Measurements from ENCODE around the gene MPV17L2.

GRCh38 chr19:18203408-18203862, 10.4 kb downstream of the MPV17L2 start:
- TF ChIP-seq, protein P1, sequence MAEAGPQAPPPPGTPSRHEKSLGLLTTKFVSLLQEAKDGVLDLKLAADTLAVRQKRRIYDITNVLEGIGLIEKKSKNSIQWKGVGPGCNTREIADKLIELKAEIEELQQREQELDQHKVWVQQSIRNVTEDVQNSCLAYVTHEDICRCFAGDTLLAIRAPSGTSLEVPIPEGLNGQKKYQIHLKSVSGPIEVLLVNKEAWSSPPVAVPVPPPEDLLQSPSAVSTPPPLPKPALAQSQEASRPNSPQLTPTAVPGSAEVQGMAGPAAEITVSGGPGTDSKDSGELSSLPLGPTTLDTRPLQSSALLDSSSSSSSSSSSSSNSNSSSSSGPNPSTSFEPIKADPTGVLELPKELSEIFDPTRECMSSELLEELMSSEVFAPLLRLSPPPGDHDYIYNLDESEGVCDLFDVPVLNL (IDR thresholded peaks at IDR 0.05; ENCODE audit: low read depth, low read length) = no peak
- TF ChIP-seq CTCF (IDR thresholded peaks at IDR 0.05 in 2 of 3, conservative IDR thresholded peaks at IDR 0.05 in 1 of 3; ENCODE audit: control insufficient read depth in 2 of 3, extremely low read depth in 1 of 3, insufficient read depth in 1 of 3, low read depth in 3 of 3, low read length in 3 of 3) = no peak
- TF ChIP-seq POLR2AphosphoS5 (IDR thresholded peaks at IDR 0.05; ENCODE audit: low read length) = no peak
- no peak for TF ChIP-seq EGR1 (IDR thresholded peaks at IDR 0.05; ENCODE audit: borderline replicate concordance in 1 of 2, low read depth in 2 of 2, low read length in 2 of 2)
- no peak for TF ChIP-seq GABPA (IDR thresholded peaks at IDR 0.05; ENCODE audit: low read depth)
- TF ChIP-seq, protein P2, sequence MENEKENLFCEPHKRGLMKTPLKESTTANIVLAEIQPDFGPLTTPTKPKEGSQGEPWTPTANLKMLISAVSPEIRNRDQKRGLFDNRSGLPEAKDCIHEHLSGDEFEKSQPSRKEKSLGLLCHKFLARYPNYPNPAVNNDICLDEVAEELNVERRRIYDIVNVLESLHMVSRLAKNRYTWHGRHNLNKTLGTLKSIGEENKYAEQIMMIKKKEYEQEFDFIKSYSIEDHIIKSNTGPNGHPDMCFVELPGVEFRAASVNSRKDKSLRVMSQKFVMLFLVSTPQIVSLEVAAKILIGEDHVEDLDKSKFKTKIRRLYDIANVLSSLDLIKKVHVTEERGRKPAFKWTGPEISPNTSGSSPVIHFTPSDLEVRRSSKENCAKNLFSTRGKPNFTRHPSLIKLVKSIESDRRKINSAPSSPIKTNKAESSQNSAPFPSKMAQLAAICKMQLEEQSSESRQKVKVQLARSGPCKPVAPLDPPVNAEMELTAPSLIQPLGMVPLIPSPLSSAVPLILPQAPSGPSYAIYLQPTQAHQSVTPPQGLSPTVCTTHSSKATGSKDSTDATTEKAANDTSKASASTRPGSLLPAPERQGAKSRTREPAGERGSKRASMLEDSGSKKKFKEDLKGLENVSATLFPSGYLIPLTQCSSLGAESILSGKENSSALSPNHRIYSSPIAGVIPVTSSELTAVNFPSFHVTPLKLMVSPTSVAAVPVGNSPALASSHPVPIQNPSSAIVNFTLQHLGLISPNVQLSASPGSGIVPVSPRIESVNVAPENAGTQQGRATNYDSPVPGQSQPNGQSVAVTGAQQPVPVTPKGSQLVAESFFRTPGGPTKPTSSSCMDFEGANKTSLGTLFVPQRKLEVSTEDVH (IDR thresholded peaks at IDR 0.05; ENCODE audit: low read depth, partially characterized antibody) = no peak
- no peak for TF ChIP-seq RFX5 (IDR thresholded peaks at IDR 0.05; ENCODE audit: low read depth, low read length)
- TF ChIP-seq EED (IDR thresholded peaks at IDR 0.05; ENCODE audit: low read depth) = no peak
- TF ChIP-seq POLR2A (IDR thresholded peaks at IDR 0.05; ENCODE audit: low read depth, low read length) = no peak; the same call in 1 of the 2 replicates
- TF ChIP-seq, protein P3, sequence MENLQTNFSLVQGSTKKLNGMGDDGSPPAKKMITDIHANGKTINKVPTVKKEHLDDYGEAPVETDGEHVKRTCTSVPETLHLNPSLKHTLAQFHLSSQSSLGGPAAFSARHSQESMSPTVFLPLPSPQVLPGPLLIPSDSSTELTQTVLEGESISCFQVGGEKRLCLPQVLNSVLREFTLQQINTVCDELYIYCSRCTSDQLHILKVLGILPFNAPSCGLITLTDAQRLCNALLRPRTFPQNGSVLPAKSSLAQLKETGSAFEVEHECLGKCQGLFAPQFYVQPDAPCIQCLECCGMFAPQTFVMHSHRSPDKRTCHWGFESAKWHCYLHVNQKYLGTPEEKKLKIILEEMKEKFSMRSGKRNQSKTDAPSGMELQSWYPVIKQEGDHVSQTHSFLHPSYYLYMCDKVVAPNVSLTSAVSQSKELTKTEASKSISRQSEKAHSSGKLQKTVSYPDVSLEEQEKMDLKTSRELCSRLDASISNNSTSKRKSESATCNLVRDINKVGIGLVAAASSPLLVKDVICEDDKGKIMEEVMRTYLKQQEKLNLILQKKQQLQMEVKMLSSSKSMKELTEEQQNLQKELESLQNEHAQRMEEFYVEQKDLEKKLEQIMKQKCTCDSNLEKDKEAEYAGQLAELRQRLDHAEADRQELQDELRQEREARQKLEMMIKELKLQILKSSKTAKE (IDR thresholded peaks at IDR 0.05; ENCODE audit: low read depth, poor library complexity, severe bottlenecking) = no peak
- TF ChIP-seq MXI1 (IDR thresholded peaks at IDR 0.05; ENCODE audit: low read depth, low read length) = no peak
- no peak for TF ChIP-seq CBX5 (IDR thresholded peaks at IDR 0.05; ENCODE audit: low read depth)
- TF ChIP-seq BHLHE40 (IDR thresholded peaks at IDR 0.05; ENCODE audit: borderline replicate concordance in 1 of 2, low read depth in 2 of 2, low read length in 1 of 2) = no peak
- TF ChIP-seq JUNB (IDR thresholded peaks at IDR 0.05) = no peak

All from GM12878 (cell line).